H1 (cell line): ENCODE measurements around the gene RGS6. TPM values are rescaled to one million over a fixed set of nuclear protein-coding genes. Genes with fewer than 3 reads are reported as not detected.

Experiments
- CTCF ChIA-PET: fragments of 300-600 bp; sonication (Branson Sonifier 250); formaldehyde crosslinking; loops from one replicate; lab custom pipeline; 2021; ENCODE audit not compliant: partially characterized antibody; lab: Charles Lee
- POLR2A ChIA-PET: fragments of 300-600 bp; sonication (Branson Sonifier 250); formaldehyde crosslinking; loops from one replicate; lab custom pipeline; 2021; ENCODE audit warnings: inconsistent platforms; ENCODE audit not compliant: partially characterized antibody; lab: Charles Lee
- DNase-seq, 2 experiments: peaks; one replicate each; pipeline versions ENCODE4 v3.0.0 to v3.0.0-alpha.2; 2010 to 2022; ENCODE audit warnings: low spot score in 2 of 2, low read depth in 1 of 2, mixed read lengths in 1 of 2
- FAIRE-seq: peaks from 2 replicates; lab custom pipeline; 2011; peaks lifted over from hg19 to GRCh38; lab: Jason Lieb, UNC
- H2AFZ ChIP-seq: 2 replicates; pipeline ENCODE4 v1.8.1; 2012; ENCODE audit warnings: low read length, inconsistent platforms
- H2AK5ac ChIP-seq: 2 replicates; pipeline ENCODE4 v1.6.1; 2013; ENCODE audit warnings: low read depth, low read length
- H2BK120ac ChIP-seq: replicated peaks from 2 replicates; pipeline ENCODE3; 2013; ENCODE audit warnings: low read depth, low read length, inconsistent platforms
- H2BK12ac ChIP-seq: 2 replicates; pipeline ENCODE4 v1.6.1; 2013; ENCODE audit warnings: low read depth, low read length
- H2BK15ac ChIP-seq: 2 replicates; pipeline ENCODE4 v1.6.1; 2013; ENCODE audit warnings: low read length
- H2BK20ac ChIP-seq: 2 replicates; pipeline ENCODE4 v1.6.1; 2013; ENCODE audit warnings: low read length
- H2BK5ac ChIP-seq: 2 replicates; pipeline ENCODE4 v1.6.1; 2013; ENCODE audit warnings: low read depth, low read length
- H3K14ac ChIP-seq: 2 replicates; pipeline ENCODE4 v1.6.1; 2013; ENCODE audit warnings: inconsistent platforms; ENCODE audit not compliant: insufficient read length
- H3K18ac ChIP-seq: 2 replicates; pipeline ENCODE4 v1.6.1; 2013; ENCODE audit warnings: low read length; ENCODE audit errors: extremely low read depth
- H3K23ac ChIP-seq: 2 replicates; pipeline ENCODE4 v1.6.1; 2013; ENCODE audit warnings: inconsistent platforms; ENCODE audit not compliant: insufficient read length
- H3K23me2 ChIP-seq: 2 replicates; pipeline ENCODE4 v1.6.1; 2013; ENCODE audit warnings: low read depth, low read length
- H3K27ac ChIP-seq: 2 replicates; pipeline ENCODE4 v1.6.1; 2011; ENCODE audit warnings: low read depth, low read length, inconsistent platforms
- H3K27me3 ChIP-seq, 4 experiments: replicated peaks in 1 of 4; 1 replicate in 1 of 4; 2 replicates in 3 of 4; pipeline versions ENCODE4 v1.6.1 to v1.8.1; 2011 to 2013; ENCODE audit warnings: low read length in 3 of 4, mild to moderate bottlenecking in 3 of 4, inconsistent platforms in 2 of 4, mixed read lengths in 2 of 4, moderate library complexity in 1 of 4; ENCODE audit not compliant: control insufficient read depth in 3 of 4, insufficient read depth in 3 of 4; ENCODE audit errors: extremely low read depth in 1 of 4
- H3K36me3 ChIP-seq, 4 experiments: 2 replicates each; pipeline versions ENCODE4 v1.6.1 to v1.8.1; 2011 to 2013; ENCODE audit warnings: mild to moderate bottlenecking in 4 of 4, low read length in 3 of 4, moderate library complexity in 2 of 4, control low read depth in 1 of 4, inconsistent platforms in 1 of 4; ENCODE audit not compliant: insufficient read depth in 4 of 4, control insufficient read depth in 2 of 4
- H3K4ac ChIP-seq: replicated peaks from 2 replicates; pipeline ENCODE3; 2013; ENCODE audit warnings: low read length, low read depth, mixed read lengths, inconsistent platforms; ENCODE audit not compliant: insufficient read length
- H3K4me1 ChIP-seq, 4 experiments: replicated peaks in 1 of 4; 1 replicate in 1 of 4; 2 replicates in 3 of 4; pipeline versions ENCODE4 v1.6.1 to v1.8.1; 2011 to 2013; ENCODE audit warnings: low read length in 3 of 4, inconsistent platforms in 2 of 4, mixed read lengths in 1 of 4; ENCODE audit not compliant: insufficient read depth in 4 of 4, control insufficient read depth in 3 of 4
- H3K4me2 ChIP-seq, 2 experiments: 2 replicates each; pipeline versions ENCODE4 v1.6.1 to v1.8.1; 2011 to 2013; ENCODE audit warnings: low read depth in 2 of 2, low read length in 2 of 2, control low read depth in 1 of 2, inconsistent platforms in 1 of 2, mild to moderate bottlenecking in 1 of 2; ENCODE audit not compliant: insufficient read depth in 1 of 2
- H3K4me3 ChIP-seq, 4 experiments: fragments of 200-600, 300-600 bp in 1 of 4; sonication (generic), shearing (Covaris generic), sonication (Bioruptor Twin) in 1 of 4; 2 replicates each; pipeline versions ENCODE4 v1.5.1 to v1.8.1; 2011 to 2016; ENCODE audit warnings: low read length in 4 of 4, low read depth in 3 of 4, control low read depth in 2 of 4, inconsistent platforms in 2 of 4, mild to moderate bottlenecking in 2 of 4, mixed read lengths in 1 of 4, moderate library complexity in 1 of 4; ENCODE audit not compliant: insufficient read depth in 2 of 4; ENCODE audit errors: extremely low read depth in 1 of 4
- H3K56ac ChIP-seq: replicated peaks from 2 replicates; pipeline ENCODE3; 2013; ENCODE audit warnings: low read depth, mild to moderate bottlenecking, mixed read lengths, low read length, inconsistent platforms; ENCODE audit not compliant: insufficient read length
- H3K79me1 ChIP-seq: 2 replicates; pipeline ENCODE4 v1.6.1; 2013; ENCODE audit warnings: low read depth, low read length, control low read depth
- H3K79me2 ChIP-seq, 2 experiments: 2 replicates each; pipeline versions ENCODE4 v1.6.1 to v1.8.1; 2012 to 2013; ENCODE audit warnings: low read length in 2 of 2, mild to moderate bottlenecking in 2 of 2, inconsistent platforms in 1 of 2; ENCODE audit not compliant: insufficient read depth in 2 of 2, control insufficient read depth in 1 of 2
- H3K9ac ChIP-seq, 4 experiments: replicated peaks in 1 of 4; 1 replicate in 1 of 4; 2 replicates in 3 of 4; pipeline versions ENCODE4 v1.6.1 to v1.8.1; 2011 to 2013; ENCODE audit warnings: low read depth in 3 of 4, low read length in 3 of 4, control low read depth in 2 of 4, mild to moderate bottlenecking in 2 of 4, moderate library complexity in 2 of 4, inconsistent platforms in 1 of 4; ENCODE audit errors: extremely low read depth in 1 of 4
- H3K9me3 ChIP-seq, 2 experiments: 2 replicates each; pipeline versions ENCODE4 v1.6.1 to v1.8.1; 2012 to 2013; ENCODE audit warnings: mild to moderate bottlenecking in 2 of 2, moderate library complexity in 2 of 2, control low read depth in 1 of 2, inconsistent platforms in 1 of 2, low read depth in 1 of 2, low read length in 1 of 2, mixed read lengths in 1 of 2; ENCODE audit not compliant: insufficient read depth in 2 of 2
- H4K20me1 ChIP-seq, 2 experiments: replicated peaks in 1 of 2; 2 replicates each; pipeline versions ENCODE3 to v1.8.1; 2011 to 2013; ENCODE audit warnings: inconsistent platforms in 2 of 2, low read length in 2 of 2, mild to moderate bottlenecking in 1 of 2; ENCODE audit not compliant: insufficient read depth in 2 of 2, control insufficient read depth in 1 of 2
- H4K5ac ChIP-seq: 2 replicates; pipeline ENCODE4 v1.6.1; 2013; ENCODE audit warnings: low read length, low read depth, mixed read lengths, inconsistent platforms; ENCODE audit not compliant: insufficient read length
- H4K8ac ChIP-seq: 2 replicates; pipeline ENCODE4 v1.8.0; 2013; ENCODE audit warnings: mild to moderate bottlenecking, moderate library complexity, low read length, inconsistent platforms; ENCODE audit not compliant: insufficient read depth; ENCODE audit errors: extremely low read depth
- H4K91ac ChIP-seq: replicated peaks from 2 replicates; pipeline ENCODE3; 2013; ENCODE audit warnings: low read length, mixed read lengths, inconsistent platforms; ENCODE audit not compliant: insufficient read length
- ASH2L ChIP-seq: fragments of 200-600, 300-600 bp; sonication (generic); IDR thresholded peaks from one replicate; pipeline ENCODE4 v1.7.1; 2017; ENCODE audit warnings: low read length
- BRCA1 ChIP-seq: IDR thresholded peaks from 2 replicates; pipeline ENCODE4 v1.6.1; 2012; ENCODE audit warnings: low read depth, low read length, improper control_type of control experiment
- CBX5 ChIP-seq: fragments of 300-800, 300-1000 bp; sonication (generic); IDR thresholded peaks from 2 replicates; pipeline ENCODE4 v1.7.1; 2016; ENCODE audit warnings: antibody characterized with exemption, low read length, low read depth
- CBX8 ChIP-seq: fragments of 300-800, 300-1000 bp; sonication (generic); IDR thresholded peaks from 2 replicates; pipeline ENCODE4 v1.7.1; 2016; ENCODE audit warnings: low read depth, low read length, borderline replicate concordance
- CREB1 ChIP-seq: IDR thresholded peaks from 2 replicates; pipeline ENCODE4 v1.6.1; 2012; ENCODE audit warnings: inconsistent platforms
- CTBP2 ChIP-seq: IDR thresholded peaks from 2 replicates; pipeline ENCODE4 v1.7.0; 2011; ENCODE audit warnings: borderline replicate concordance, mild to moderate bottlenecking, moderate library complexity, mixed read lengths, low read length; ENCODE audit not compliant: insufficient read depth, insufficient read length
- JUN ChIP-seq: IDR thresholded peaks from 2 replicates; pipeline ENCODE4 v1.6.1; 2011; ENCODE audit warnings: low read depth, mild to moderate bottlenecking, improper control_type of control experiment, low read length
- RNF2 ChIP-seq: fragments of 200-900, 300-1000 bp; sonication (generic); IDR thresholded peaks from 2 replicates; pipeline ENCODE4 v1.7.1; 2016; ENCODE audit warnings: borderline replicate concordance, low read depth, mild to moderate bottlenecking, antibody characterized with exemption, low read length; ENCODE audit not compliant: poor library complexity, severe bottlenecking; ENCODE audit errors: missing control alignments
- SP1 ChIP-seq: IDR thresholded peaks from 2 replicates; pipeline ENCODE4 v1.6.1; 2011; ENCODE audit warnings: low read depth, low read length
- SP2 ChIP-seq: IDR thresholded peaks from 2 replicates; pipeline ENCODE4 v1.6.1; 2012; ENCODE audit warnings: mild to moderate bottlenecking, low read length, inconsistent platforms
- SRF ChIP-seq: IDR thresholded peaks from 2 replicates; pipeline ENCODE4 v1.6.1; 2011; ENCODE audit warnings: mild to moderate bottlenecking, low read depth, low read length, moderate library complexity
- SUZ12 ChIP-seq: fragments of 200-600 bp; sonication (generic); IDR thresholded peaks from 2 replicates; pipeline ENCODE4 v1.6.1; 2012; ENCODE audit warnings: mild to moderate bottlenecking, inconsistent platforms, low read length, moderate library complexity, mixed read lengths
- USF2 ChIP-seq: IDR thresholded peaks from 2 replicates; pipeline ENCODE4 v1.6.1; 2011; ENCODE audit warnings: low read length, improper control_type of control experiment
- WGBS, 2 experiments: shearing (Covaris generic) in 1 of 2; methylation state at CpG; one replicate each; pipeline versions ENCODE4 v1.1.6 to v1.1.7; 2013 to 2015; ENCODE audit warnings: low lambda C conversion rate in 2 of 2, mixed read lengths in 2 of 2, inconsistent platforms in 1 of 2, low coverage in 1 of 2, missing lambda C conversion rate in 1 of 2; ENCODE audit not compliant: insufficient replicate concordance in 2 of 2, insufficient coverage in 1 of 2, insufficient read length in 1 of 2; ENCODE audit errors: extremely low coverage in 1 of 2, missing lambda C conversion rate in 1 of 2; 5-methylcytosine and 5-hydroxymethylcytosine counted together
- polyA plus RNA-seq, 7 experiments: library from polyadenylated mRNA; depleted of rRNA in 3 of 7; stranded (reverse) in 5 of 7; unstranded in 2 of 7; fragments of >200 nt in 5 of 7; fragments of 200-250 nt in 2 of 7; gene quantifications; 1 replicate in 5 of 7; 2 replicates in 1 of 7; 4 replicates in 1 of 7; pipeline versions ENCODE4 v1.2.1 to v1.2.3, GENCODE V29; 2011 to 2013; ENCODE audit warnings: missing spikeins in 2 of 7, mixed read lengths in 2 of 7
- total RNA-seq: library from RNA; stranded (reverse); fragmentation: NEBNext Ultra II Directional; extraction: Animal tissue kit (Norgen Biotek cat#: 25700); gene quantifications from 2 replicates; pipeline ENCODE4 v1.2.1, GENCODE V29; 2021

Gene RGS6
- total and polyA plus RNA-seq, 2 of the 8 experiments (the other 6 are each of a cell fraction or from before 2014, with no cell fraction given), result 0.26 to 1.1 TPM

GRCh38 chr14:72483311-72483710, 551.1 kb downstream of the RGS6 start:
- 96% methylated on average over 3 of the region's 3 CpGs; no CpG with 5 or more reads in 1 of the 2 experiments for WGBS, 2 experiments
- H3K4me2 ChIP-seq, result no peak overlapping the region
- H2AK5ac ChIP-seq, result no peak overlapping the region
- POLR2A ChIA-PET, result no interaction called here
- H4K5ac ChIP-seq, result no peak overlapping the region
- no peak overlapping the region for H3K56ac ChIP-seq
- CTCF ChIA-PET, result interaction anchor here (1.0 to 2.1 kb wide), 3 partner anchors 10 to 34 kb away, joined by 3 to 7 read pairs (median 3); no protein-coding TSS in a partner anchor
- no peak overlapping the region for H2BK120ac ChIP-seq
- H2BK20ac ChIP-seq, result no peak overlapping the region
- no peak overlapping the region for H2BK15ac ChIP-seq
- no peak overlapping the region for H3K4ac ChIP-seq
- H4K20me1 ChIP-seq, result no peaks in the 10 kb centered on the region
- no peak overlapping the region for H4K91ac ChIP-seq
- no peaks in the 10 kb centered on the region for H3K23me2 ChIP-seq
- no peak overlapping the region for H3K9ac ChIP-seq
- no peak overlapping the region for H3K14ac ChIP-seq
- H3K79me1 ChIP-seq, result no peaks in the 10 kb centered on the region
- H2AFZ ChIP-seq, result no peak overlapping the region
- no peak overlapping the region for H2BK12ac ChIP-seq
- FAIRE-seq (no peak), DNase-seq (no peak)
- H3K27ac ChIP-seq, result no peak overlapping the region
- H2BK5ac ChIP-seq, result no peak overlapping the region
- no peak overlapping the region for H4K8ac ChIP-seq
- no peaks in the 10 kb centered on the region for H3K79me2 ChIP-seq
- H3K4me1 ChIP-seq, result peaks cover 0 to 5% (median 3%) of the 10 kb centered on the region in 4 experiments; a peak in 4 of 7 replicates
- H3K4me3 ChIP-seq, result no peak overlapping the region
- no peak overlapping the region for H3K23ac ChIP-seq
- no peak overlapping the region for H3K18ac ChIP-seq
- H3K9me3 ChIP-seq, result peaks cover 0 to 9% of the 10 kb centered on the region in 2 experiments; a peak in 1 of 4 replicates
- no peaks in the 10 kb centered on the region for H3K36me3 ChIP-seq
- H3K27me3 ChIP-seq, result no peaks in the 10 kb centered on the region
- TF ChIP-seq JUN (no peak), CBX5 (no peak), CBX8 (no peak), ASH2L (no peak), SUZ12 (no peak), SRF (no peak), SP1 (no peak), SP2 (no peak), CTBP2 (no peak), USF2 (no peak), CREB1 (no peak), BRCA1 (no peak), RNF2 (no peak)
